CD4-positive, alpha-beta T cell (primary cell): ENCODE data around the gene MYO15B. TPM values are rescaled to one million over a fixed set of nuclear protein-coding genes. Genes with fewer than 3 reads are reported as not detected.

Source experiments
- ATAC-seq: fragments of 200-7000 bp; cut with Tn5 transposase; one replicate; pipeline ENCODE4 v1.10.0; 2022; ENCODE audit warnings: mild to moderate bottlenecking; ENCODE audit not compliant: poor library complexity
- CTCF ChIA-PET: fragments of 350-600 bp; sonication (Branson Sonifier 250); formaldehyde crosslinking; loops from one replicate; lab custom pipeline; 2021; ENCODE audit warnings: antibody characterized with exemption, inconsistent platforms; lab: Charles Lee
- POLR2A ChIA-PET: fragments of 350-600 bp; sonication (Branson Sonifier 250); formaldehyde crosslinking; loops from one replicate; lab custom pipeline; 2021; ENCODE audit warnings: antibody characterized with exemption, inconsistent platforms; lab: Charles Lee
- DNase-seq, 14 experiments: peaks; one replicate each; pipeline ENCODE4 v3.0.0-alpha.2; 2013 to 2020; ENCODE audit warnings: mixed read lengths in 2 of 14
- H3K27ac ChIP-seq, 2 donors: one replicate each; pipeline versions ENCODE4 v1.5.1 to v1.7.0; 2013; ENCODE audit warnings: low read length in 2 of 2, low read depth in 1 of 2, mild to moderate bottlenecking in 1 of 2
- H3K27me3 ChIP-seq, 2 experiments: 1 replicate in 1 of 2; 2 replicates in 1 of 2; pipeline versions ENCODE4 v1.6.1 to v1.7.0; 2013; ENCODE audit warnings: low read length in 2 of 2, control low read depth in 1 of 2, mild to moderate bottlenecking in 1 of 2, moderate library complexity in 1 of 2; ENCODE audit not compliant: insufficient read depth in 2 of 2, control insufficient read depth in 1 of 2
- H3K36me3 ChIP-seq: one replicate; pipeline ENCODE4 v1.6.1; 2013; ENCODE audit warnings: low read length, control low read depth; ENCODE audit not compliant: insufficient read depth
- H3K4me1 ChIP-seq: one replicate; pipeline ENCODE4 v1.6.1; 2013; ENCODE audit warnings: low read length, control low read depth; ENCODE audit not compliant: insufficient read depth
- H3K4me3 ChIP-seq: one replicate; pipeline ENCODE4 v1.5.1; 2013; ENCODE audit warnings: mild to moderate bottlenecking, low read length, moderate library complexity
- H3K9me3 ChIP-seq, 2 experiments: 1 replicate in 1 of 2; 2 replicates in 1 of 2; pipeline versions ENCODE4 v1.6.1 to v1.7.0; 2013; ENCODE audit warnings: low read length in 2 of 2, mild to moderate bottlenecking in 2 of 2, control low read depth in 1 of 2, moderate library complexity in 1 of 2; ENCODE audit not compliant: control insufficient read depth in 1 of 2, insufficient read depth in 1 of 2
- H3K27ac Mint-ChIP-seq: one replicate; pipeline ENCODE4 v1.8.0; 2020; ENCODE audit warnings: mixed read lengths
- H3K27me3 Mint-ChIP-seq: one replicate; pipeline ENCODE4 v1.8.0; 2021; ENCODE audit warnings: mixed read lengths
- H3K36me3 Mint-ChIP-seq: one replicate; pipeline ENCODE4 v1.8.0; 2021; ENCODE audit warnings: low read depth, mixed read lengths
- H3K4me1 Mint-ChIP-seq: one replicate; pipeline ENCODE4 v1.8.0; 2021; ENCODE audit warnings: low read depth, mixed read lengths
- H3K4me3 Mint-ChIP-seq: one replicate; pipeline ENCODE4 v1.8.0; 2020; ENCODE audit warnings: mild to moderate bottlenecking, mixed read lengths
- H3K9me3 Mint-ChIP-seq: one replicate; pipeline ENCODE4 v1.8.0; 2020; ENCODE audit warnings: mixed read lengths
- CTCF ChIP-seq: fragments of 200-600 bp; IDR thresholded peaks from one replicate; pipeline ENCODE4 v1.8.0; 2022; ENCODE audit warnings: antibody characterized with exemption, mild to moderate bottlenecking
- intact Hi-C, 2 experiments: fragments of 100-400 bp; cut with DNase I in 1 of 2; cut with micrococcal nuclease in 1 of 2; formaldehyde crosslinking; loops; one replicate each; pipeline versions ENCODE4 v1.15.1 to v1.9.0; 2023 to 2025; cut with DNase I, micrococcal nuclease
- total RNA-seq, 174 experiments: library from RNA in 2 of 174; stranded (reverse) in 2 of 174; gene quantifications; one replicate each; pipeline ENCODE4 v1.2.3 and lab custom pipeline; 2021 to 2026

Gene MYO15B
- total RNA-seq, 2 experiments from 2014 or later, result 202 to 209 TPM

GRCh38 chr17:75624021-75624420 lies 36.4 kb downstream of the MYO15B start:
- Histone ChIP-seq H3K27me3 (no peaks in the 10 kb centered on the region), H3K4me1 (no peaks in the 10 kb centered on the region), H3K36me3 (peaks cover 3% of the 10 kb centered on the region), H3K27ac (no peak overlapping the region), H3K4me3 (no peak overlapping the region), H3K9me3 (no peaks in the 10 kb centered on the region)
- Mint-ChIP-seq H3K27me3 (no peaks in the 10 kb centered on the region), H3K9me3 (no peaks in the 10 kb centered on the region), H3K4me3 (no peak overlapping the region), H3K27ac (no peak overlapping the region), H3K36me3 (peaks cover 4% of the 10 kb centered on the region), H3K4me1 (no peaks in the 10 kb centered on the region)
- ATAC-seq (no peak), DNase-seq (no peak)
- TF ChIP-seq CTCF, result no peak
- intact Hi-C loops, result no loop called here
- ChIA-PET POLR2A (no interaction called here), CTCF (interaction anchor here (2.2 kb wide), 1 partner anchor 9 kb away, joined by 6 read pairs; the partner anchor contains the start of gene SMIM5)

- intact Hi-C loops, result no loop called here
- ATAC-seq, result no peak
- POLR2A ChIA-PET, result no interaction called here
These were observed 37.2 kb downstream of the MYO15B start for GRCh38 chr17:75624714-75625345.

GRCh38 chr17:75625813-75626486 lies 38.4 kb downstream of the MYO15B start:
- ATAC-seq, result peak; percentile 59
- CTCF ChIA-PET, result no interaction called here
- H3K27me3 ChIP-seq, result no peaks in the 10 kb centered on the region
- peaks cover 3% of the 10 kb centered on the region for H3K36me3 ChIP-seq
- Mint-ChIP-seq H3K27me3 (no peaks in the 10 kb centered on the region), H3K36me3 (peaks cover 4% of the 10 kb centered on the region), H3K27ac (no peak overlapping the region), H3K9me3 (no peaks in the 10 kb centered on the region), H3K4me3 (no peak overlapping the region), H3K4me1 (no peaks in the 10 kb centered on the region)
- no peak overlapping the region for H3K27ac ChIP-seq
- no peaks in the 10 kb centered on the region for H3K4me1 ChIP-seq
- peak; percentile 26 for TF ChIP-seq CTCF
- DNase-seq, result peak in 3 of 14 experiments; percentile 15 to 45 (median 26)
- POLR2A ChIA-PET, result no interaction called here
- no peaks in the 10 kb centered on the region for H3K9me3 ChIP-seq
- H3K4me3 ChIP-seq, result no peak overlapping the region
- intact Hi-C loops, result no loop called here

More at GRCh38 chr17:75624714-75625345, 37.2 kb downstream of the MYO15B start:
- no peaks in the 10 kb centered on the region for H3K27me3 ChIP-seq
- Mint-ChIP-seq H3K4me3 (no peak overlapping the region), H3K27me3 (no peaks in the 10 kb centered on the region), H3K27ac (no peak overlapping the region), H3K4me1 (no peaks in the 10 kb centered on the region), H3K9me3 (no peaks in the 10 kb centered on the region), H3K36me3 (peaks cover 4% of the 10 kb centered on the region)
- H3K4me3 ChIP-seq, result no peak overlapping the region
- peaks cover 3% of the 10 kb centered on the region for H3K36me3 ChIP-seq
- TF ChIP-seq CTCF, result no peak
- no peaks in the 10 kb centered on the region for H3K9me3 ChIP-seq
- no peak for DNase-seq
- CTCF ChIA-PET, result interaction anchor here (2.2 kb wide), 1 partner anchor 8 kb away, joined by 6 read pairs; the partner anchor contains the start of gene SMIM5
- no peaks in the 10 kb centered on the region for H3K4me1 ChIP-seq
- no peak overlapping the region for H3K27ac ChIP-seq
